ENCODE measurements around the gene SMURF1.

- TF ChIP-seq, protein P1, sequence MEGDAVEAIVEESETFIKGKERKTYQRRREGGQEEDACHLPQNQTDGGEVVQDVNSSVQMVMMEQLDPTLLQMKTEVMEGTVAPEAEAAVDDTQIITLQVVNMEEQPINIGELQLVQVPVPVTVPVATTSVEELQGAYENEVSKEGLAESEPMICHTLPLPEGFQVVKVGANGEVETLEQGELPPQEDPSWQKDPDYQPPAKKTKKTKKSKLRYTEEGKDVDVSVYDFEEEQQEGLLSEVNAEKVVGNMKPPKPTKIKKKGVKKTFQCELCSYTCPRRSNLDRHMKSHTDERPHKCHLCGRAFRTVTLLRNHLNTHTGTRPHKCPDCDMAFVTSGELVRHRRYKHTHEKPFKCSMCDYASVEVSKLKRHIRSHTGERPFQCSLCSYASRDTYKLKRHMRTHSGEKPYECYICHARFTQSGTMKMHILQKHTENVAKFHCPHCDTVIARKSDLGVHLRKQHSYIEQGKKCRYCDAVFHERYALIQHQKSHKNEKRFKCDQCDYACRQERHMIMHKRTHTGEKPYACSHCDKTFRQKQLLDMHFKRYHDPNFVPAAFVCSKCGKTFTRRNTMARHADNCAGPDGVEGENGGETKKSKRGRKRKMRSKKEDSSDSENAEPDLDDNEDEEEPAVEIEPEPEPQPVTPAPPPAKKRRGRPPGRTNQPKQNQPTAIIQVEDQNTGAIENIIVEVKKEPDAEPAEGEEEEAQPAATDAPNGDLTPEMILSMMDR (conservative IDR thresholded peaks at IDR 0.05 in 1 of 2, IDR thresholded peaks at IDR 0.05 in 1 of 2; ENCODE audit: extremely low read depth in 1 of 2, insufficient read depth in 1 of 2, low read depth in 1 of 2, low read length in 2 of 2): no peak
- TF ChIP-seq EZH2 (IDR thresholded peaks at IDR 0.05; ENCODE audit: borderline replicate concordance, low read length): no peak
Measured at GRCh38 chr7:98984126-98984525, 159.8 kb downstream of the SMURF1 start.

All from mammary epithelial cell (primary cell).